Heart right ventricle (tissue), 16 donors: ENCODE results near the gene NFIB. TPM values are rescaled to one million over a fixed set of nuclear protein-coding genes. Genes with fewer than 3 reads are reported as not detected.
A peak's percentile ranks its signal among the peaks of the same experiment; 100 is the strongest.

ENCODE experiments used
- ATAC-seq, 8 donors: fragments of 200-7000 bp; cut with Tn5 transposase; one replicate each; pipeline ENCODE4 v1.9.1; 2020; ENCODE audit warnings: mild to moderate bottlenecking in 8 of 8, moderate library complexity in 8 of 8, moderate number of reproducible peaks in 1 of 8
- DNase-seq, 2 donors: peaks; one replicate each; pipeline ENCODE4 v3.0.0-alpha.2; 2020
- H3K27ac ChIP-seq, 10 donors: fragments of 200-600 bp; sonication (generic) in 2 of 10; one replicate each; pipeline versions ENCODE4 v1.5.0 to v1.8.0; 2020 to 2022; ENCODE audit warnings: mild to moderate bottlenecking in 3 of 10
- H3K27me3 ChIP-seq, 7 donors: fragments of 200-600 bp; one replicate each; pipeline ENCODE4 v1.8.0; 2021 to 2022; ENCODE audit warnings: mild to moderate bottlenecking in 2 of 7
- H3K36me3 ChIP-seq, 9 donors: fragments of 200-600 bp; sonication (generic) in 1 of 9; one replicate each; pipeline versions ENCODE4 v1.5.0 to v1.8.0; 2020 to 2022; ENCODE audit warnings: mild to moderate bottlenecking in 2 of 9
- H3K4me1 ChIP-seq, 9 donors: fragments of 200-600 bp; sonication (generic) in 1 of 9; one replicate each; pipeline versions ENCODE4 v1.5.0 to v1.8.0; 2020 to 2022; ENCODE audit warnings: mild to moderate bottlenecking in 4 of 9
- H3K4me3 ChIP-seq, 10 donors: fragments of 200-600 bp; sonication (generic) in 2 of 10; one replicate each; pipeline versions ENCODE4 v1.5.0 to v1.8.0; 2020 to 2022; ENCODE audit warnings: mild to moderate bottlenecking in 7 of 10, moderate library complexity in 2 of 10
- H3K9me3 ChIP-seq, 11 donors: fragments of 200-600 bp in 10 of 11; sonication (generic) in 2 of 11; one replicate each; pipeline versions ENCODE4 v1.5.0 to v1.8.0; 2013 to 2022; ENCODE audit warnings: mild to moderate bottlenecking in 2 of 11, control low read depth in 1 of 11, moderate library complexity in 1 of 11
- WGBS, 2 donors: extraction: QIAGEN DNeasy Blood & Tissue Kit; methylation state at CpG; one replicate each; pipeline ENCODE4 v1.1.7; 2013; ENCODE audit warnings: inconsistent platforms in 1 of 2; 5-methylcytosine and 5-hydroxymethylcytosine counted together
- intact Hi-C, 10 donors: fragments of 100-400 bp; cut with DNase I; formaldehyde crosslinking; loops; one replicate each; pipeline versions ENCODE4 v1.11.1 to v1.14.2; 2022
- polyA plus RNA-seq, 2 donors: library from polyadenylated mRNA; stranded (reverse); fragments of 200-250 nt; gene quantifications; one replicate each; pipeline ENCODE4 v1.2.3, GENCODE V29; 2013
- total RNA-seq, 10 donors: library from RNA; stranded (reverse); fragmentation: NEBNext Ultra II Directional in 3 of 10; extraction: Animal tissue kit (Norgen Biotek cat#: 25700) in 3 of 10; gene quantifications; one replicate each; pipeline versions ENCODE4 v1.2.1 to v1.2.4, GENCODE V29; 2021 to 2023
- TF ChIP-seq, protein P1 (sequence below), 9 donors: fragments of 200-600 bp; sonication (generic) in 2 of 9; IDR thresholded peaks; one replicate each; pipeline versions ENCODE4 v1.5.0 to v1.8.0; 2021 to 2022; ENCODE audit warnings: antibody characterized with exemption in 9 of 9, mild to moderate bottlenecking in 5 of 9, moderate library complexity in 1 of 9
- donor health status: Arrhythmogenic right ventricular cardiomyopathy.
- donor health status: ischemic (EF 13 %, LVEDD 7.1; RV severe dilation, severe dysfunction).
- donor health status: healthy with polysubstance abuse.
- donor health status: DM: no; HTN: yes; CAD: no.
- donor health status: DM: no; HTN: no; CAD: no.
- donor health status: ischemic (EF 25% LVEDD 6.9; RV normal size, moderate dysfunction).
- donor health status: ischemic (EF 25% LVEDD 5.7; RV mildly dilated, moderate dysfunction).
- donor health status: healthy.
- donor health status: DM: yes; HTN: yes; CAD: no.
- donor health status: Ischemic cardiomyopathy.
- donor health status: ischemic (EF 35%, LVEDD 5.7; RV mildly dilated, moderate dysfunction).
- donor health status: nonischemic (EF 11% LVEDD 7.7; RV severe dilation, severe dysfunction).
- donor health status: DM: yes; HTN: yes; CAD: no.
- donor health status: PGD.
- donor health status: ischemic (EF 29% LVEDD 5.4; RV normal size, mild dysfunction).
- donor health status: nonischemic (EF 23%, LVEDD 6.1; RV moderate dilation, normal function).

The NFIB gene
- total and polyA plus RNA-seq, 12 donors = 16.7 to 145 (median 124) TPM

DNA sequence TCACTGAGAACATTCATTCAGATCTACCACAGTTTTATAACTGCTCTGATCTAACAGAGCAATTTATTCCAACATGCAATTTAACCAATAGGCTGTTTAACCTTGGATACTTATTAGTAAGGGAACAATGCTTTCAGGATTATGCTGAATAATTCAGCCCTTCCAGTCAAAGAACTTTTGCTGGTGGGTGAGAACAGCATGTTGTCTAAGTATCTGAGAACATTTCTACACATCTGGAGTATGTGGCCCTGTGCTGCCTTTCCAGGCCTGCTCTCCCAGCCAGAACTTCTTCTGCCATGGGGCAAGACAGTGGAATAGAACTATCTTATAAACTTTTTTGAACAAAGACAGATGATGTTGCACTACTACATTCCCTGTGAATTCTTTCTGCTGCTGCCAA lies 55.8 kb downstream of the NFIB start:
- H3K27me3 ChIP-seq = no peaks in the 10 kb centered on the region
- no peak overlapping the region for H3K4me3 ChIP-seq
- ATAC-seq (peak in 1 of 8 donors; percentile 40), DNase-seq (no peak)
- intact Hi-C loops = loop anchor here in 5 of 10 donors (5.0 to 10.0 kb wide), 3 partner anchors 47 to 813 kb away; no protein-coding TSS in a partner anchor
- H3K36me3 ChIP-seq = peaks cover 0 to 6% (median 0%) of the 10 kb centered on the region in 9 donors
- H3K4me1 ChIP-seq = peaks cover 24 to 87% (median 58%) of the 10 kb centered on the region in 9 donors
- TF ChIP-seq, protein P1, sequence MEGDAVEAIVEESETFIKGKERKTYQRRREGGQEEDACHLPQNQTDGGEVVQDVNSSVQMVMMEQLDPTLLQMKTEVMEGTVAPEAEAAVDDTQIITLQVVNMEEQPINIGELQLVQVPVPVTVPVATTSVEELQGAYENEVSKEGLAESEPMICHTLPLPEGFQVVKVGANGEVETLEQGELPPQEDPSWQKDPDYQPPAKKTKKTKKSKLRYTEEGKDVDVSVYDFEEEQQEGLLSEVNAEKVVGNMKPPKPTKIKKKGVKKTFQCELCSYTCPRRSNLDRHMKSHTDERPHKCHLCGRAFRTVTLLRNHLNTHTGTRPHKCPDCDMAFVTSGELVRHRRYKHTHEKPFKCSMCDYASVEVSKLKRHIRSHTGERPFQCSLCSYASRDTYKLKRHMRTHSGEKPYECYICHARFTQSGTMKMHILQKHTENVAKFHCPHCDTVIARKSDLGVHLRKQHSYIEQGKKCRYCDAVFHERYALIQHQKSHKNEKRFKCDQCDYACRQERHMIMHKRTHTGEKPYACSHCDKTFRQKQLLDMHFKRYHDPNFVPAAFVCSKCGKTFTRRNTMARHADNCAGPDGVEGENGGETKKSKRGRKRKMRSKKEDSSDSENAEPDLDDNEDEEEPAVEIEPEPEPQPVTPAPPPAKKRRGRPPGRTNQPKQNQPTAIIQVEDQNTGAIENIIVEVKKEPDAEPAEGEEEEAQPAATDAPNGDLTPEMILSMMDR (IDR thresholded peaks at IDR 0.05) = no peak
- H3K27ac ChIP-seq = peak overlapping the region in 5 of 10 donors; percentile 5 to 78 (median 29)
- H3K9me3 ChIP-seq = no peaks in the 10 kb centered on the region

DNA sequence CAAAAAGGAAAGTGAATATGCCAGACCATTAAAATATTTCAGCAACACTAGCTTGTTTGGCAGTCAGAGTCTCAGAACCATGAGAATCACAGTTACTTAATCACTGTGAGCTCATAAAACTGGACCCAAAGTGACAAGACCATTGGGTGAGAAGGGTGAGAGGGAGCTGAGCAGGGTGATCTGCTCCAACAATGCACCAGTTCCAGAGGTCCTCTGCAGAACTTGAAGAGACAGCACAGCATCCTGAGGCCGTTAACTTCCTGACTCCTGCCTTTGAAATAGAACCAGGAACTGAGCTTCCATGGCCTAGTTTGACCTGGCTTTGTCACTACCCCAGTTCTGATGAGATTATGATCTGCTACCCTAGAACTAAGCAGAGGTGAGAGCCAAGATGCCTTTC lies 57.4 kb downstream of the NFIB start:
- intact Hi-C loops = loop anchor here in 5 of 10 donors (5.0 to 10.0 kb wide), 3 partner anchors 48 to 812 kb away; no protein-coding TSS in a partner anchor
- peak; percentile 34 to 73 (median 60) for ATAC-seq
- Histone ChIP-seq H3K4me1 (peaks cover 27 to 87% (median 60%) of the 10 kb centered on the region in 9 donors), H3K27me3 (no peaks in the 10 kb centered on the region), H3K36me3 (peaks cover 0 to 6% (median 0%) of the 10 kb centered on the region in 9 donors), H3K9me3 (no peaks in the 10 kb centered on the region), H3K27ac (peak overlapping the region in 7 of 10 donors; percentile 13 to 78 (median 50)), H3K4me3 (no peak overlapping the region)
- 4 to 9% methylated on average over 1 of the region's 1 CpG for WGBS, 2 donors
- TF ChIP-seq, protein P1 (IDR thresholded peaks at IDR 0.05) = no peak
- DNase-seq = peak in 1 of 2 donors; percentile 18

DNA sequence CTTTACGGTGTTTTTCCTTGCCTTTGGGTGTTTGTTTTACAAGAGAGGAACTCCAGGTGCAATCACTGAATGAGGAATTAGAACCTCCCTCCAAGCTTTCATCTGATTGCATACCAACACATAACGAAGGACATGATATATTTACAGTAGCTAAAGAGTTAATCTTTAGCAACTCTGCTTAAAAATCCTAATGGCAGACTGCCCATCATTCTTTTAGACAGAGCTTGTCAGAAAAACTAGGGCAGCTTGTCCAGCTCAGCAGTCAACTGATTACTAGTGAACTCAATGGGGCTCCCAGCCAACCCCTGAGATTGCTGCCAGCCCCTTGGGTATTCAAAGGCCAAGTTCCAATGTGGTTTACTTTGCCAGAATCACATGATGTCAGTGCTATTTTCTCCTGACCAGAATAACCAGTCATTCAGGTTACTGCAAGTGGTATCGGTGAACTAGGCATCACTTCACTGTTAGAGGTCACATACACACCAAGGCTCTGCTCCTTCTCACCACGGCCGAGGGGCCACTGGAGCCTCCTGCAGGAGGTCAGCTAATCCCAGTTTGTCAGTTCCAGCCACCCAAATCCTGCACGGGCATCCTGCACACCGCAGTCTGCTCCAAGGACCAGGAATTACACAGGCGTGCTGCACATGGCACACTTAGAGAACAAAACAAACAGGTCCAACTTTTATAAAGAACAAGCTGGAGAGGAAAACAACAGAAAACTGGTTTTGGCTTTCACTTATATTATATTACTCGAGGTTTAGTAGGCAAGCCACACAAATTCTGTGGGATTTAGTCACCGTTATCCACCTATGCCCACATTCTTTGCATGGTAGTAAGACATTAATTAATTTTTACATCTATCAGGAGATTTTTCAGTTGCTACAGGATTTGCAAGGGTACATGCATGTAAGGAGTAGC lies 62.5 kb downstream of the NFIB start:
- TF ChIP-seq, protein P1 (IDR thresholded peaks at IDR 0.05) = no peak
- DNase-seq (peak; percentile 82 to 87), ATAC-seq (peak; percentile 88 to 98 (median 94))
- Histone ChIP-seq H3K4me3 (peak overlapping the region in 5 of 10 donors; percentile 7 to 23 (median 12)), H3K36me3 (peaks cover 0 to 6% (median 0%) of the 10 kb centered on the region in 9 donors), H3K4me1 (peaks cover 20 to 87% (median 63%) of the 10 kb centered on the region in 9 donors), H3K9me3 (no peaks in the 10 kb centered on the region), H3K27ac (peak overlapping the region in 9 of 10 donors; percentile 49 to 82 (median 71)), H3K27me3 (no peaks in the 10 kb centered on the region)
- WGBS, 2 donors = 13% methylated on average over 10 of the region's 10 CpGs
- intact Hi-C loops = loop anchor here in 3 of 10 donors (5.0 to 10.0 kb wide), 3 partner anchors 53 to 807 kb away; partner anchors contain the start of gene NFIB (in 1 of the 3)

DNA sequence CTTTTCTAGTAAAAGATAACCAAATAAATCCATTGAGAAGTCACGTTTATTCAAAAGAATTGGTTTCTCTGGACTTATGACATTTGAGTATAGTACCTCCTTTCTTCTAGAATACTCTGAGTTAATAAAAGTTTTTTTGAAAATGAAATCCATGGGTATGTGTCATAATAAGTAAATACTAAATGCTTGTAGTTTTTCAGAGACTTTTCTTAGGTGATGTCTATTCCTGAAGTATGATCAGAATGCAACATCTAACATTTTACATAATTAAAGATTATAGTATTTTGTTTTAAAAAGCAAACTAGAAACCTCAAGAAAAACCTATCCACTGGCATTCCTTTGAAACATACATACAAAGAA lies 63.2 kb downstream of the NFIB start:
- peaks cover 22 to 87% (median 63%) of the 10 kb centered on the region in 9 donors for H3K4me1 ChIP-seq

More for the DNA sequence above, 63.2 kb downstream of the NFIB start:
- peak overlapping the region in 3 of 10 donors; percentile 11 to 23 (median 12) for H3K4me3 ChIP-seq
- no peaks in the 10 kb centered on the region for H3K27me3 ChIP-seq
- intact Hi-C loops = loop anchor here in 3 of 10 donors (5.0 to 10.0 kb wide), 3 partner anchors 54 to 806 kb away; partner anchors contain the start of gene NFIB (in 1 of the 3)
- H3K9me3 ChIP-seq = no peaks in the 10 kb centered on the region
- TF ChIP-seq, protein P1 (IDR thresholded peaks at IDR 0.05) = no peak
- no peak for DNase-seq
- peak overlapping the region in 5 of 10 donors; percentile 54 to 82 (median 75) for H3K27ac ChIP-seq
- H3K36me3 ChIP-seq = peaks cover 0 to 6% (median 0%) of the 10 kb centered on the region in 9 donors
- WGBS, 2 donors = 59 to 72% methylated on average over 1 of the region's 1 CpG
- no peak for ATAC-seq
